HS-5 (cell line): ENCODE results near the gene REEP2.
A peak's percentile ranks its signal among the peaks of the same experiment; 100 is the strongest.
"Not testable (repeated sequence)": the region's sequence is repeated elsewhere in the genome, so short reads cannot be mapped to it uniquely, and the experiment has no call there.

Source experiments
- DNase-seq: peaks from one replicate; pipeline ENCODE4 v3.0.0-alpha.2; 2012; ENCODE audit warnings: low read depth

Gene REEP2, protein sequence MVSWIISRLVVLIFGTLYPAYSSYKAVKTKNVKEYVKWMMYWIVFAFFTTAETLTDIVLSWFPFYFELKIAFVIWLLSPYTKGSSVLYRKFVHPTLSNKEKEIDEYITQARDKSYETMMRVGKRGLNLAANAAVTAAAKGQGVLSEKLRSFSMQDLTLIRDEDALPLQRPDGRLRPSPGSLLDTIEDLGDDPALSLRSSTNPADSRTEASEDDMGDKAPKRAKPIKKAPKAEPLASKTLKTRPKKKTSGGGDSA

DNA sequence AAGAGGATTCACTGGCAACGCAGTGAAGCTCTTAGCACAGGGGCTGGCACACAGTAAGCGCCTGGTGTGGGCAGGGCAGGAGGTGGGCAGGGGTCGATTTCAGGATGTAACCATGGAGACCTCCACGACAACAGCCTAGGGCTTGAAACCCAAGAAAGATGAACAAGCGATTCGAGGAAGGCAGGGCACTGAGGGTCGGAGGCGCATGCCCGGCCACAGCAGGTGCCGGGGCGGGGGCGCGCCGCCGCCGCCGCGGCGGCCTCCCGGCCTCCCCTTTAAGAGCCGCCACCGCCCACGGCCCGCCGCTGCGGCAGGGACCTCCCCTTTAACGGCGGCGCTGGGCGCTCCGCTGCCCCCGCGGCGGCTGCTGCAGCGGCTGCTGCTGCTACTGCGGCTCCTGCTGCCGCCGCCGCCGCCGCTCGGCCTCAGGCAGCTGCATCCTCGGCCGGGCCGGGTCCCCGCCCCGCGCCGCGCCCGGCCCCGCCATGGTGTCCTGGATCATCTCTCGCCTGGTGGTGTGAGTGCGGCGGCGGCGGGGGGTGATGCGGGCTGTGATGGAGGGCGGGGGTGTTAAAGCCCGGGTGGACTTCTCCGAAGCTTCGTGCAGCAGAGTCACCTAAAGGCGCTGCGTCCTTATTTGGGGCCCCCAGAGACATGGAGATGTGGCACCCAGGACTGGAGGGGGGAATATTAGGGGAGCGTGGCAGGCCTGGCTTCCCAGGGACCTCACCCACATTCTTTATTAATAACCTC lies at the start of gene REEP2:
REEP2 (plus strand) TSS at position 334 of the 753 bp plus-strand sequence; CDS start at position 486, 152 bp downstream.
- no peak for DNase-seq

GRCh38 chr5:138389332-138389731 lies 49.5 kb upstream of the REEP2 start:
- DNase-seq: no peak

GRCh38 chr5:138389911-138390310 lies 48.9 kb upstream of the REEP2 start:
- not testable (repeated sequence) for DNase-seq

DNA sequence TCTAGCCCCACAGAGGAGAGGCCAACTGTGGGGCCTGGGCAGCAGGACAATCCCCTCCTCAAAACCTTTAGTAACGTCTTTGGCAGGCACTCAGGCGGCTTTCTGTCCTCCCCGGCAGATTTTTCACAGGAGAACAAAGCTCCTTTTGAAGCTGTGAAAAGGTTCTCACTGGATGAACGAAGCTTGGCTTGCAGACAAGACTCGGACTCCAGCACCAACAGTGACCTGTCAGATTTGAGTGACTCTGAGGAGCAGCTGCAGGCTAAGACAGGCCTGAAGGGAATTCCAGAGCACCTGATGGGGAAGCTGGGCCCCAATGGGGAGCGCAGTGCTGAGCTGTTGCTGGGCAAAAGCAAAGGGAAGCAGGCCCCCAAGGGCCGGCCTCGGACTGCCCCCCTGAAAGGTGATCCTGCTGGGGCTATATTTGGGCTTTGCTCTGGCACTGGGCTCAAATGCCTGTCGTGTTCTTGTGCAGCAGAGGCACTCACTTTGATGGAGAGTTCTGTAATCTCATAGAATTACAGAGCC lies 46.9 kb upstream of the REEP2 start:
- no peak for DNase-seq

GRCh38 chr5:138402640-138403039 lies 36.2 kb upstream of the REEP2 start:
- DNase-seq: no peak

GRCh38 chr5:138408023-138408422 lies 30.8 kb upstream of the REEP2 start:
- DNase-seq: no peak

GRCh38 chr5:138410996-138411640 lies 27.7 kb upstream of the REEP2 start:
- peak; percentile 5 for DNase-seq

- DNase-seq: no peak
These were observed 20.4 kb upstream of the REEP2 start for GRCh38 chr5:138418444-138418843.

- DNase-seq: no peak
These were observed 13.8 kb upstream of the REEP2 start for GRCh38 chr5:138425079-138425478.

DNA sequence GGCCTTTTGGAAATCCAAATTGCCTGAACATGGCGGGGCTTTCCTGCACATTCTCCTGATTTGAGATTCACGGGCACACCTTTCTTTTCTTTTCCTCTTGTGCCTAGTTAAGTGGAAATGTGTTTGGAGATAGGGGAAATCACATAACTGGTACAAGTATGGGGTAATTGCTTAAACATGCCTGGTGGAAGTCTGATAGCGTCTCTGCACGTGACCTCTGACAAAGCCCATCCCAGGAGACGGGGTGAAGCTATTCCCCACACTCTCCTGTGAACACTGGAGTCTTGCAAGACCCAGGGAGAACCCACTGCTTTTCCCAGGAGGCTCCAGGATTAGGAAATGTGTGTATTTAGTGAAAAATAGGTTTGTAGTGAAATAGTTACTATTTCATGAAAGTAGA lies 2.9 kb upstream of the REEP2 start:
- no peak for DNase-seq

DNA sequence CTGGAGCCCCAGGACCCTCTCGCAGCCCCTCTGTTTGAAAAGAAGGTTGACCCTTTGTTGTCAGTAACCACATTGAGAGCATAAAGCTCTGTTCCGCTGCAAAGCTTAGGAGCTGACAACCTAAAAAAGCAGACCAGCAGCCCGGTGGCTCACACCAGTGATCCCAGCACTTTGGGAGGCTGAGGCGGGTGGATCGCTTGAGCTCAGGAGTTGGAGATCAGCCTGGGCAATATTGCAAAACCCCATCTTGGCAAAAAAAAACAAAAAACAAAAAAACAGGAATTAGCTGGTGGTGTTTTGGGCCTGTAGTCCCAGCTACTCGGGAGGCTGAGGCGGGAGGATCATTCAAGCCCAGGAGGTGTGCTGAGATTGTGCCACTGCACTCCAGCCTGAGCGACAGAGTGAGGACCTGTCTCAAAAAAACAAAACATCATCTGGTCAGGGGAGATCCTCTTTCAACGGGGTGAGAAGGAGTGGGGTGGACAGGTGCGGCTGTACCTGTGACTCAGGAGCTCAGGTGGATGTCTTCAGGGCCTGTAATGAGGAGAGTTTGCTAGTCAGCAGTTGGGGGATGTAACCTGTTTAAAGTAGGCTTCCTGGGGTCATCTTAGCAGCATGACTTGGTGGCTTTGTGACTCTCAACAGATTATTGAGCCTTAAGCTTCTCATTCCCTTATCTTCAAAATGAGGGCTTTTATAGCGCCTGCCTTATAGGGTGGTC lies 694 bp upstream of the REEP2 start:
- DNase-seq: no peak

DNA sequence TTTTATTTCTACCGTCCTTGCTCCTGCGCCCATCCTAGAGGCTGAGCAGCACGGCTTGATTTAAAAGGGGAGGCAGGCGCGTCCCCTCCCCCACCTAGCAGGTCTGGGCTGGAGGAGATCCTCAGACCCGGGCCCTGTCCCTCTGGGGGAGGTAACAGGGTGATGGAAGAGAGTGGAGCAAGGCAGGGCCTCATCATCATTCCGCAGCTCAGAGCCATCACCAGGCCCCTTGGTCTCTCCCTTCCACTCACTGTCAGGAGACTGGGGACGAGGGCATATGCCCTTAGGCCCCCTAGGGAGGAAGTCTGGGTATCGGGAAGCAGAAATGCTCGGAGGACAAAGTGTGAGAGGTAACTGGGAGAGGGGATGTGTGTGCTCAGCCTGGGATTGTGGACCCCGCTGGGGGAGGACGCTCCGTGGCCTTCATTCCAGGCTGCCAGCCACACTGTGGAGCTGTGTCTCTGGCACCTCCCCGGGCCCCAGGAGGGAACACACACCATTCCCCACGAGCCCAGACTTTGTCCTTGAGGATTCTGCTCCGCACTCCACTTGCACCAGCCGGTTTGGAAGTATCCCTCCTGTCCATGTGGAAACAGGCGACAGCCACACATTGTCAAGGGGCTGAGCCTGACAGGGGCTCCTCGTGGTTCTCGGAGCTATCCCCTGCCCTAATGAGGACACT lies 761 bp downstream of the REEP2 start:
- no peak for DNase-seq

DNA sequence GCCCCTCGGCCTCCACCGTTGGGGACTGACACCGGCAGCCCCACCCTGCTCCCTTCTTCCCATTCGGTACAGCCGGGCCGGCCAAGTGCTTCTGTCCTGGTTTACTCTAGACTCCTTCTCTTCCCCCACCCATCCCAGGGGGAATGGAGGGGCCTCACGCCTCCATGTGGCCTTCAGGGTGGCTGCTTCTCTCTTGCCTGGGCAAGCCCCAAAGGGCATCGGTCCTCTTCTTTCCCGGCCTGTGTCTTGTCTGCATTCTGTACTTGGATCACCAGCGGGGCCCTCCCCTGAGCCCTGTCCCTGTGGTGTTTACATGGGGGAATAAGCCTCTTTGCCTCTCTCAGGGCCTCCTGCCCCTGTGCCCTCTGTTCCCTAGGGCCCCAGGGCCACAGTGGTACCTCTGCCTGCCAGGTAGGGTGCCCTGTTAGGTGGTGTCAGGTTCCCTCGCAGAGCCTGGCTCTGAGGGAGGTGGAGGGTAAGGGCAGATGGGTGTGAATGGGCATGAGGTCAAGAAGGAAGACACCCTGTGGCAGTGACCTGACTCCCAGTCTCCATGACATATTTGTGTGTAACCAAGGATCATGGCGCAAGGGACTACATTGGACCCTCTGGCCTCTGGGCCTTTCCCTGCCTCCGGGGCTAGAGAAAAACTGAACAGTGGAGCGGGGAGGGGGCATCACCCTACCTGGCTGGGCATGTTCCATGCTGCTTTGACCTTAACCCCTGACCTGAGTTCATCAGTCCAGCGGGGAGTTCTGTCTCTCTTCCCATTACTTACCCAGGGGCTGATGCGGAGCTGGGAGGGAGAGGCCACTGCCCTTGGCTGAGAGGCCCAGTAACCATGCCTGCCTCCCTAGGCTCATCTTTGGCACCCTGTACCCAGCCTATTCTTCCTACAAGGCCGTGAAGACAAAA lies 1.6 kb downstream of the REEP2 start:
- no peak for DNase-seq

- DNase-seq: no peak
These were observed 2.4 kb downstream of the REEP2 start for GRCh38 chr5:138441221-138441620.

- no peak for DNase-seq
These were observed 5.4 kb downstream of the REEP2 start for GRCh38 chr5:138444078-138444773.

GRCh38 chr5:138444774-138445546 lies 6.1 kb downstream of the REEP2 start:
- no peak for DNase-seq

DNA sequence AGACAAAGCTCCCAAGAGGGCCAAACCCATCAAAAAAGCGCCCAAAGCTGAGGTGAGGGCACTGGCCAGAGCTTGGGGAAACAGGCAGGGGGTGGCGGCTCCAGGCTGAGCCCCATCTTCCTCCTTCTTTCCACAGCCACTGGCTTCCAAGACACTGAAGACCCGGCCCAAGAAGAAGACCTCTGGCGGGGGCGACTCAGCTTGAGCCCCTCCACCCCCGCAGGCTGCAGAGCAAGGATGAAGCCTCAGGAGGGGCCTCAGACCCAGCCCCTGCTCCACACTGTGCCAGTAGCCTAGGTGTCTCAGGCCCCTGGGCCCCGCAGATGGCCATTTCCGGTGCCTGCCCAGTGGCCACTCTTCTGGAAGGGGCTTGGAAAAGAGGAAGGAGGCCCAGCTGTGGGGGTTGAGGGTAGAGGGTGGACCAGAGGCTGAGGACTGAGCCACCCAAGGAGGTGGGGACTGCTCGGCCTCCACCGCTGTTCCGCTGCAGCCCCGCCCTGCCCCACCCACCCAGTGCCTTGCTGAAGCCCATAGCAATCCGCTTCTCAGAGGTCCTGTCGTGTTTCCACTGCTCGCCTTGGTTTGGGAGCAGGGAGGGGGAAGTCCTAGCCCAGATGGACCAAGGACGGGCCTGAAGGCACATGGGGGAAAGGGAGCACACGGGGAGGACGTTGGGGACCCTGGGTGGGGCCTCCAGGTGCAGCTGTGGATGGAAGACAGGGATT lies 6.9 kb downstream of the REEP2 start:
- no peak for DNase-seq

GRCh38 chr5:138448070-138448469 lies 9.2 kb downstream of the REEP2 start:
- DNase-seq: no peak
